H1 (cell line): Measurements from ENCODE around the gene GRM4. TPM values are rescaled to one million over a fixed set of nuclear protein-coding genes. Genes with fewer than 3 reads are reported as not detected.

Source experiments
- ASH2L ChIP-seq: fragments of 200-600, 300-600 bp; sonication (generic); IDR thresholded peaks from one replicate; pipeline ENCODE4 v1.7.1; 2017; ENCODE audit warnings: low read length
- EGR1 ChIP-seq: IDR thresholded peaks from 2 replicates; pipeline ENCODE4 v1.6.1; 2011; ENCODE audit warnings: low read depth, low read length, borderline replicate concordance
- TAF7 ChIP-seq: optimal IDR thresholded peaks from 2 replicates; pipeline ENCODE3; 2011; ENCODE audit warnings: low read depth, mild to moderate bottlenecking, inconsistent platforms, low read length, moderate library complexity, borderline replicate concordance
- polyA plus RNA-seq, 7 experiments: library from polyadenylated mRNA; depleted of rRNA in 3 of 7; stranded (reverse) in 5 of 7; unstranded in 2 of 7; fragments of >200 nt in 5 of 7; fragments of 200-250 nt in 2 of 7; gene quantifications; 1 replicate in 5 of 7; 2 replicates in 1 of 7; 4 replicates in 1 of 7; pipeline versions ENCODE4 v1.2.1 to v1.2.3, GENCODE V29; 2011 to 2013; ENCODE audit warnings: missing spikeins in 2 of 7, mixed read lengths in 2 of 7
- total RNA-seq: library from RNA; stranded (reverse); fragmentation: NEBNext Ultra II Directional; extraction: Animal tissue kit (Norgen Biotek cat#: 25700); gene quantifications from 2 replicates; pipeline ENCODE4 v1.2.1, GENCODE V29; 2021
- TF ChIP-seq, protein P1 (sequence below): IDR thresholded peaks from 2 replicates; pipeline ENCODE4 v1.6.1; 2012; ENCODE audit warnings: low read length, inconsistent platforms

Gene GRM4
- total and polyA plus RNA-seq, 2 of the 8 experiments (the other 6 are each of a cell fraction or from before 2014, with no cell fraction given): 19.6 to 21.5 TPM

DNA sequence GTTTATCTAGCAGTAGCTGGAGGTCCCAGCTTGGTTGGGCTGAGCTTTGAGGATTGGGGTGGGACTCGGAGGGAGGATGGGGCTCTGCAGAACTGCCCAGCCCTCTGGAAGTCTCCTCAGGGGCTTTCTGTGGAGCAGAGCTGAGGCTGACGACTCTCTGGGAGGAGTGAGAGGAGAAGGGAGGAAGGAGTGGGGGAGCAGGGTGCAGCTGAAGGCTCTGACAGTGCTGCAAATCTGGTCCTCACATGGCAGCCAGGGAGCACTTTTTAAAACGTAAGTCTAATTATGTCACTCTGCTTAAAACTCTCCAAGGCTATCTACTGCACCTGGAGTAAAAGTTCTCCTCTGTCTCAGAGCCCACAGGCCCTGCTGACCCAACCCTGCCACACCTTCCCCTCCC is 32.4 kb downstream of the GRM4 start (continued):
- TF ChIP-seq EGR1 (no peak), TAF7 (no peak), ASH2L (no peak)
- TF ChIP-seq, protein P1, sequence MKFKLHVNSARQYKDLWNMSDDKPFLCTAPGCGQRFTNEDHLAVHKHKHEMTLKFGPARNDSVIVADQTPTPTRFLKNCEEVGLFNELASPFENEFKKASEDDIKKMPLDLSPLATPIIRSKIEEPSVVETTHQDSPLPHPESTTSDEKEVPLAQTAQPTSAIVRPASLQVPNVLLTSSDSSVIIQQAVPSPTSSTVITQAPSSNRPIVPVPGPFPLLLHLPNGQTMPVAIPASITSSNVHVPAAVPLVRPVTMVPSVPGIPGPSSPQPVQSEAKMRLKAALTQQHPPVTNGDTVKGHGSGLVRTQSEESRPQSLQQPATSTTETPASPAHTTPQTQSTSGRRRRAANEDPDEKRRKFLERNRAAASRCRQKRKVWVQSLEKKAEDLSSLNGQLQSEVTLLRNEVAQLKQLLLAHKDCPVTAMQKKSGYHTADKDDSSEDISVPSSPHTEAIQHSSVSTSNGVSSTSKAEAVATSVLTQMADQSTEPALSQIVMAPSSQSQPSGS: no peak
